Stimulated activated CD4-positive, alpha-beta T cell treated with anti-CD3 and anti-CD28 coated beads, Interleukin-2, amount 100 ng/mL, for 48 hours (primary cell): ENCODE measurements around the gene JMJD8.

Source experiments
- DNase-seq, 2 donors: peaks; one replicate each; pipeline ENCODE4 v3.0.0-alpha.2; 2020

The JMJD8 gene

DNA sequence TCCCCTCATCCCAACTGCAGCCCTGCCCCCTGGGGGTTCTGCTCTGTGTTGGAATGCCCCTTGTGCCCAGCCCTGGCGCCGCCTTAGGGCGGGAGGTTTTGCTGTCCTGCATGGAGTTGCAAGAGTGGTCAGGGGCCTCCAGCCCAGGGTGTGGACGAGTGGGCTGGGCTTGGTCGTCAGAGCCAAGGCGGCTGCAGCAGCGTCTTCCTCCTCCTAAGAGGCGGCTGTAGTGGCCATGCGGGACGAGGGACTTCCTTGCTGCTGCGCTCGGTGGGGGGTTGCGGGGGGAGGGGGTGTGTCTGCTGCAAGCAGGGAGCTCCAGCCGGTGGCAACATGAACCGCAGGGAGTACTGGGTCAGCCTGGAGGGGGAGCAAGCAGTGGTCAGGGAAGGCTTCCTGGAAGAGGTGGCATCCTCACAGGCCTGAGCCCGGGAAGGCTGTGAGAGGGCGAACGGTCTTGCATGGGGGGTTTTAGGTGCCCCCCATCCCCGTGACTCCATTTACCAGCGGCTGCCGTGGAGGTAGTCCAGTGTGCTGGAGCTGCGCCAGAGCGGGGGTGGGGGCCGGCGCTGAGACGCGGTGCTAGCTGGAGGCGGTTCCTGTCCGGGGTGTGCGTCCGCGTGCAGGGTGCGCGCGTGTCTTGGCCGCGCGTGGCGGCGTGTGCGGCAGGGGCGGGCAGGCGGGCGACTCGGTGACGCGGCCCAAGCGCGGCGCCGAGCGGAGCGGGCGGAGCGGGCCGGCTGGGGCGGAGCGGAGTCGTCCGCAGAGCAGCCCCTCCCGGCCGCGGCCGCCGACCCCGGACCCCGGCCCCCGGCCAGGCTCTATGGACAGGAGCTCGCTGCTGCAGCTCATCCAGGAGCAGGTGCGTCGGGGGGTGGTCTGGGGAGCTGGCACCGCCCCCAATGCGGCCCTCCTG, 8.9 kb downstream of the JMJD8 start, which contains the start of gene RHBDL1:
RHBDL1 (plus strand) TSS at position 704 of the 916 bp plus-strand sequence; CDS start at position 824, 120 bp downstream.
- no peak for DNase-seq

DNA sequence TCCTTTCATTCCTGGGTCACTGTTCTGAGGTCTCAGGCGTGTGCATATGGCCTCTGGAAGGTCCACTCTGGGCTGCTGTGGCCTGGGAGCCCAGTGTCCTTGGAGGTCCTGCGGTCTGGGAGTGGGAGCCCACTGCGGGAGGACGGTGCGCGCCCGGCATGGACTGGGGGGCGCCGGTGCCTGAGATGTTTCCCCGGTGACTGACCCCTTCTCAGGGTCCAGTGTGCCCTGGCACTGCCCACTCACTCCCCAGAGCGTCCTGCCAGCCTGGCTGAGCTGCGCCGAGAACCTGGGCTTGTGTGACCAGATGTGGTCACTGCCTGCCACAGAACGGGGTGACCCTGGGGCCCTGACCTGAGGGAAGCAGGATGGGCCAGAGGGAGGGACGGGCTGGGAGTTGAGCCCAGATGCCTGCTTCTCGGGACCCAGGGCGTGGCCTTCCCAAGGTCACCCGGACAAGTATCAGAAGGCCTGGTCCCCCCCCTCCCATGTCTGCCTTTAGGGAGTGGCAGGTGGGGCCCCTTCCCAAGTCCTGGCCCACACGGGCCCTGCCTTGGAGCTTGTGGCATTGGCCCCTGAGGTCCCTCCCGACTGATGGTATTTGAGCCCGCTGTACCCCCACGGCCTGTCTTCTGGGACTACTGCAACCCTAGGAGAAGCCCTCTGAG, 9.8 kb downstream of the JMJD8 start:
- no peak for DNase-seq

DNA sequence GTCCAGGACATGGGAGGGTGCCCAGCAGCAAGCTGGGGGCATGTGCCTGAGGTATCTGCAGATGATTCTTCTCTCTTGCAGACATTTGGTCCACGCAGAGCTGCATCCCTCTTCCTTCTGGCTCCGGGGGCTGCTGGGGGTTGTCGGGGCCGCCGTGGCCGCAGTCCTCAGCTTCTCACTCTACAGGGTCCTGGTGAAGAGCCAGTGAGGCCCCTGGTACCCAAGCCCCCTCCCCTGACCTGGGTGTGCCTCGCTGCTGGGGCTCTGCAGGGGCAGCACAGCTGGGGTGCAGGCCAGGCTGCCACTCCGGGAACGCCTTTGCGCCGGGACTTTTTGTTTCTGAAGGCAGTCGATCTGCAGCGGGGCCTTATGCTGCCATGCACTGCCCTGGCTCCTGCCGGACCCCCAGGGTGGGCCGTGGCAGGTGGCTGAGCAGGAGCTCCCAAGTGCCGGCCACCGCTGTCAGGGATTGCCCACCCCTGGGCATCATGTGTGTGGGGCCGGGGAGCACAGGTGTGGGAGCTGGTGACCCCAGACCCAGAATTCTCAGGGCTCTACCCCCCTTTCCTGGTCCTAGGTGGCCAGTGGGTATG, 10.6 kb downstream of the JMJD8 start:
- no peak for DNase-seq

DNA sequence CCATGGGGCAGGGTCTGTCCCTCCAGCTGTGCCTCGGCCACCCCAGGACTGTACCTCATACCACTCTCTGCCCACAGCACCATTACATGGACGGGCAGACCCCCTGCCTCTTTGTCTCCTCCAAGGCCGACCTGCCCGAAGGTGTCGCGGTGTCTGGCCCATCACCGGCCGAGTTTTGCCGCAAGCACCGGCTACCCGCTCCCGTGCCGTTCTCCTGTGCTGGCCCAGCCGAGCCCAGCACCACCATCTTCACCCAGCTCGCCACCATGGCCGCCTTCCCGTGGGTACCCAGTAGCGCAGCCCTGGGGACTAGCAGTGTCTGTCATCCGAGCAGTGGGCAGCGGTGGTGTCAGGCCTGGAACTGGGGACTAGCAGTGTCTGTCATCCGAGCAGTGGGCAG, 11.3 kb downstream of the JMJD8 start:
- DNase-seq, result no peak

DNA sequence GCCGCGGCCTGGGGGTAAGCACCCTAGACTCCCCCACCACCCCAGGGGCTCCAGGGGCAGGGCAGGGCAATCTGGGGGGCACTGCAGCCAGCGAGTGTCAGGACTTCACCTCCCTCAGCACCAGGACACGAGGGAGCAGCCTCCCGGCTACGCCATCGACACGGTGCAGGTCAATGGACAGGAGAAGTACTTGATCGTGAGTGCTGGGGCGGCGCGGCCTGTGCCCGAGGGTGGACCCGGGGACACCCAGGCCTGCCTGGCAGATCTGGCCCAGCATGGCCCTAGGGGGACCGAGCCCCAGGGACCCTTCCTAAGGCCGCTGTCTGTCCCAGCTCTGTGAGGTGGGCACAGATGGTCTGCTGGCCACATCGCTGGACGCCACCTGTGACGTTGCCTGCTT, 11.8 kb downstream of the JMJD8 start:
- DNase-seq, result no peak

DNA sequence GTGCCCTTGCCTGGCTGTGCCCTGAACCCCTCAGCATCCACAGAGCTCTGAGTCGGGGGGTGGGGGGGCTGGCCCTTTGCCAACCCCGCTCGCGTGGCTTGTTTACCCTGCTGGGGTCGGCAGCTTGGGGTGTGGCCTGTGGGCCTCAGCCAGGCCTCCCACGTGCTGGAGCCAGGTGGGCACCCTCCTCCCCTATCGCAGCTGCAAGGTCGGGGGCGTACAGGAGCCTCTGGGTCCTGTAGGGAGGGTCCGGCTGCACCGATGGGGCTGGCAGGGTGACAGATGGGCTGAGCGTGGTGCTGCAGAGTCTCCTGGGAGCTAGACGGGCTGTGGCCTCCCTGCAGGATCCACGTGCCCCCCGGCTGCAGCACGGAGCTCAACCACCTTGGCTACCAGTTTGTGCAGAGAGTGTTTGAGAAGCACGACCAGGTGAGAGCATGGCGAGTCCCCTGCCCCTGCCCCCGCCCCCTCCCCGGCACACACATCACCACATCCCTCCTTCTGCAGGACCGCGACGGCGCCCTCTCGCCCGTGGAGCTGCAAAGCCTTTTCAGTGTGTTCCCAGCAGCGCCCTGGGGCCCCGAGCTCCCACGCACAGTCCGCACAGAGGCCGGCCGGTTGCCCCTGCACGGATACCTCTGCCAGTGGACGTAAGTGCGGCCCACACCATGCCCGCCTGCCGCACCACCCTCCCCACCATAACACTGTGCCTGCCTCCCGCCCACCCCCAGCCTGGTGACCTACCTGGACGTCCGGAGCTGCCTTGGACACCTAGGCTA, 12.6 kb downstream of the JMJD8 start:
- DNase-seq, result no peak

DNA sequence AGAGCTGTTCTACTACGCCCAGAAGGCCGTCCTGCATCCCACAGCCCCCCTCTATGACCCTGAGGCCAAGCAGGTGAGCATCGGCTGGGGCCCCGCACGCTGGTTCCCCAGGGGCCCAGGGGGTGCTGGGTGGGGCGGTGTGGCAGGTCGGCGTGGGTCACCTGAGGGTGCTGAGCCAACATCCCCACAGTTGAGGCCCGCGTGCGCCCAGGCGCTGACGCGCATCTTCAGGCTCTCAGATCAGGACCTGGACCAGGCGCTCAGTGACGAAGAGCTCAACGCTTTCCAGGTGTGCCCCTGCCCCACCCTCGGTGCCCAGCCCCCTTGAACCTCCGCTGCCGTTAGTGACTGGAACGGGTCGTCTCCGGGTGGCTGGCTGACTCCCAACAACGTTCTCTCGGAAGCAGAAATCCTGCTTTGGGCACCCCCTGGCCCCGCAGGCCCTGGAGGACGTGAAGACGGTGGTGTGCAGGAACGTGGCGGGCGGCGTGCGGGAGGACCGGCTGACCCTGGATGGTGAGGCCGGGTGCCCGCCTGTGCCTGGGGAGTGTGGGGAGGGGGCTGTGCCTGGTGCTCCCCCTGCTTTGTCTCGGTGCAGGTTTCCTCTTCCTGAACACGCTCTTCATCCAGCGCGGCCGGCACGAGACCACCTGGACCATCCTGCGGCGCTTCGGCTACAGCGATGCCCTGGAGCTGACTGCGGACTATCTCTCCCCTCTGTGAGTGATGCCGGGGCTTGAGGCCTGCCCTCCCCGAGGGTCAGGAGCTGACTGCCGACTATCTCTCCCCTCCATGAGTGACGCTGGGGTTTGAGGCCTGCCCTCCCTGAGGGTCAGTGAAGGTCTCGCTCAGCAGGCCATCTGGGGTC, 13.4 kb downstream of the JMJD8 start:
- DNase-seq, result no peak

DNA sequence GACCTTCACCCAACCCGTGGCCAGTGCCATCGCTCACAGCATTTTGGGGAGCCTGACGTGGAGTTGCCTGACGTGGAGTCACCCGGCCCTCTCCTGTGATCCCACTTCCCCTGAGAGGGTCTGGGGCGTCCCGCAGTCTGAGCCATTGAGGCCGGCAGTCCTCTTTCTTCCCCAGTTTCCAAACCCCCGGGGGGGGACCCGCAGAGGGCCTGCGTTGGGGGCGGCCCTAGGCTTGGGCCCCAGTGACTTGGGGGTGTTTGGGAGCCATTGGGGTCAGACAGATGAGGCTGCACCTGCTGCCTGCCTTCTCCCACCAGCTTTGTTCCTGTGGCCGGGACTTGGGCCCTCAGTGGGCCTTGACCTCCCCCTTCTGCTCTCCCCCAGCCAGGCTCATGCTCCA, 14.5 kb downstream of the JMJD8 start:
- DNase-seq, result no peak

DNA sequence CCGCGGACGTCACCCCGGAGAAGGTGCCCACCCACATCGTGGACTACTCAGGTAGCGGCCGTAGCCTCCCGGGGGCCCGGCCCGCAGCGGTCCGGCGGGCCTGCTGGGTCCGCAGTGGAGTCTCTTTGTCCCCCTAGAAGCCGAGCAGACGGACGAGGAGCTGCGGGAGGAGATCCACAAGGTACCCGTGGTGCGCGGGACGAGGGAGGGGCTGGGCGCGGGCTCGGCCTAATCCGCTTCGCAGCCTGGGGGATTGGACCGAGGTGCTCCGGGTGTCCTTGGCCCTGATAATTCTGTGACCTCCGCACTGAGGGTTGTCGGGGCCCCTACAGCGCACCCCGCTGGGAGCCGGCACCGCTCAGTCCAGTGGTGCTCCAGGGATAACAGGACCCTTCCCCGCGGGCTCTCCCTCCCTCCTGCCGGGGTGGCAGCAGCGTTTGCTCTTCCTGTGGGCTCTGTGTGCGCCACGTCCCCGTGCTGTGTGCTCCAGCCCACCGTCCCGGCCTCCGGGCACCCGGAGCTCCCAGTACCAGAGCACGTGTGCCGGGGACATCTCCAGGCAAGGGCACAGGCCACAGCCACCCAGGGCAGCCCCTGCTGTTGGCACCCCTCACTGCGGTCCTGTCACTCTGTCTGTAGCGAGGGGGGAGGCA, 15.5 kb downstream of the JMJD8 start:
- no peak for DNase-seq

DNA sequence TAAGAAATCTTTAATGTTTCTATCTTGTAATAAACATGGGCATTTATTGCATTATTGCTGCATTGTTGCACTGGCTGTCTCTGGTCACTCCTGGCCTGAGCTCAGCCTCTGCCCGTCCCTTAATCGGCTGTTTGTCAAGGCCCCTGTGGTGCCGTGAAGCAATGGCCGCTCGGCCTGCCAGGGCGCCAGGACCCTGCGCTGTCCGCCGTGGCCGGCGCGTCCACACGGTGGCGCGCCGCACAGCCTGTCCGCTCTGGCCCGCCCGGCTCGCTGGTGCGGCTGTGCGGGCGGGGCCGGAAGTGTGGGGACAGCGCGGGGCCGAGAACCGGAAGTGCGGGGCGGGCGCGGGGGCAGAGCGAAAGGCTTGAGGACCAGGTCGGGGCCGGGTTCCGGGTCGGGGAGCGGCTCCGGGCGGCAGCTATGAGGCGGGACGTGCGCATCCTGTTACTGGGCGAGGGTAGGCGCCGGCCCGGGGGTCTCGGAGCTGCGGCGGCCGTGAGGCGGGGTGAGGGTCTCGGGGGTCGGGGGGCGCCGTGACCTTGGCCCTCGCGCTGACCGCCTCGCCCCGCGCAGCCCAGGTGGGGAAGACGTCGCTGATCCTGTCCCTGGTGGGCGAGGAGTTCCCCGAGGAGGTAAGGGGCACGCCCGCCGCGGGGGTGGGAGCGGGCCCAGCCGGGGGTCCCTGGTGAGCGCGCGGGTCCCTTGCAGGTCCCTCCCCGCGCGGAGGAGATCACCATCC, 16.2 kb downstream of the JMJD8 start, which contains the start of gene RHOT2:
RHOT2 (plus strand) TSS at position 353 of the 739 bp plus-strand sequence; CDS start at position 421, 68 bp downstream.
- peak; percentile 94 to 96 for DNase-seq

DNA sequence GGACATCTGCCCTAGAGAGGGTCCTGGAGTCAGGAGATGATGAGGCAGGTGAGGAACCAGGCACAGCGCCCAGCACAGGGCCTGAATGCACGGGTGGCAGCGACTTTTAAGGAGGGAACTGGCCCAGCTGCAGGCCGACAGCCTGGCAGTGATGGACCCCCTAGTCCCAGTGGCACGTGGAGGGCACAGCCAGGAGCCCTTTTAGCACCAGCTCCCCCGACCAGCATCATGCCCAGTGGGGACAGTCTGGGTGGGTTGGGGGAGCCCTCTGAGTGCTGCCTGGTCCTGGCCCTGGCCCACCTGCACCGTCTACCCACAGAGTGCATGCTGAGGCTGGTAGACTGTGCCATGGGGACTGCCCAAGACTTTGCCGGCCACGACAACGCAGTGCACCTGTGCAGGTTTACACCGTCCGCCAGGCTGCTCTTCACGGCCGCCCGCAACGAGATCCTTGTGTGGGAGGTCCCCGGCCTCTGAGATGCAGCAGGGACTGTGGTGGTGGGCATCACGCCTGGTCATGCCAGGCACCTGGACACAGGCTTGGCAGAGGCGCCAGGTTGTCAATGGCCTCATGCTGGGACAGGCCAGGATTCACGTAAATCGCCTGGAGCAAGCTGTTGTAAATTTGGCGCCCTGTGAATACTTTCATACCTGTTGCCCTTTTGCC, 16.9 kb downstream of the JMJD8 start:
- no peak for DNase-seq

DNA sequence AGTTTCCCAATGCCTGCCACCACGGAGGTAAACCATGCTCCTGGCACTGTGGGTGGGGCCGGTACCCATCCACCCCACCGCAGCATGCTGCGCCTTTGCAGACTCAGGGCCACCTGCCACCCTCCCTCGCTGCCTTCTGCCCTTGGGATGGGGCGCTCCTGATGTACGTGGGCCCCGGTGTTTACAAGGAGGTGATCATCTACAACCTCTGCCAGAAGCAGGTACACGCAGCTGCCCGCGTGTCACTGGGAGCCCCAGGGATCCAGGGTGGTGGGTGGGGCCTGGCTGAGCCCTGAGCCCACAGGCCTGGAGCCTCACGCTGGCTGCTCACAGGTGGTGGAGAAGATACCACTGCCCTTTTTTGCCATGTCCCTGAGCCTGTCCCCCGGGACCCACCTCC, 17.6 kb downstream of the JMJD8 start:
- DNase-seq, result no peak

DNA sequence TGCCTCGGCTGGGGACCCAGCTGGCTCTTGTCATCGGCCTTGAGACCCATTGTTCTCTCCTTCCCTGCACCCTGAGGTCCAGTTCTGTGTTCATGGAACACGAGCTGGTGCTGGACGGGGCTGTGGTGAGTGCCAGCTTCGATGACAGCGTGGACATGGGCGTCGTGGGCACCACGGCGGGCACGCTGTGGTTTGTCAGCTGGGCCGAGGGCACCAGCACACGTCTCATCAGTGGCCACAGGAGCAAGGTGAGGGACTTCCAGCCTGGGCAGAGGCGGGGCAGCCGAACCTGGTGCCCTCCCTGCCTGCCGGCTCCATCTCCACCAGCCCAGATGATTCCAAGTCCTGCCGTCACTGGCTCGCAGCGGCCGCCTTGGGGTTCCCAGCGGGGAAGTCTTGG, 21.5 kb downstream of the JMJD8 start:
- no peak for DNase-seq

DNA sequence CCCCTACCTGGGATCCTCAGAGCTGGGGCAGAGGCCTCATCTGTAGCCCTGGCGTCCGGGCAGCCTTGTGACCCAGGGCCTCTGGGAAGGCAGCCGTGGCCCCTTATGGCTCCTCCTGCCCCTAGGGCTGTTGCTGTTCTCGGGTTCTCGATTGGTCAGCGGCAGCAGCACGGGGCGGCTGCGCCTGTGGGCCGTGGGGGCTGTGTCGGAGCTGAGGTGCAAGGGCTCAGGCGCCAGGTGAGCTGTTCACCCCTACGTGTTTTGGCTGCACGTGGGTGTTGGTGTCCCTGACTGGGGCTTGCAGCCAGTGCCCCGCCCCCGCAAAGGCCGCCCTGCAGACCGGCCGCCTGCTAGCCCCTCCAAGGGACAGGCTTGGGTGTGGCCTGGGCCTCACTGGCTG, 22.0 kb downstream of the JMJD8 start:
- DNase-seq, result no peak

DNA sequence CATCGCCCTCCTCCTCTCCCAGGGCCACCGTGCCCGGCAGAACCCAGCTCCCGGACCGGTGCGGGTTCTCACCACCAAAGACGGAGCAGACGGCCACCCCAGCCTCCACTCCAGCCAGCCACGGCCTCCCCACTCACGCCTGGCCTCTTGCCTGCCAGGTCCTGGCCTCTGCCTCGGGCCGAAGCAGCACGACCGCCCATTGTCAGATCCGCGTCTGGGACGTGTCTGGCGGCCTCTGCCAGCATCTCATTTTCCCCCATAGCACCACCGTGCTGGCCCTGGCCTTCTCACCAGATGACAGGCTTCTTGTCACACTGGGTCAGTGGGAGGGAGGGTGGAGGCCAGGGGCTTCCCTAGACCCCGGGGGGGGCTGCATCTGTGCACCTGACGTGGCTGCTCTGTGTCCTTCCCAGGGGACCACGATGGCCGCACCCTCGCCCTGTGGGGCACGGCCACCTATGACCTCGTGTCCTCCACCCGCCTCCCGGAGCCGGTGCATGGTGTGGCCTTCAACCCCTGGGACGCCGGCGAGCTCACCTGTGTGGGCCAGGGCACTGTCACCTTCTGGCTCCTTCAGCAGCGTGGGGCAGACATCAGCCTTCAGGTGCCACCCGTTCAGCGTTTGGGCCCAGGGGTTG, 22.8 kb downstream of the JMJD8 start:
- DNase-seq, result no peak

DNA sequence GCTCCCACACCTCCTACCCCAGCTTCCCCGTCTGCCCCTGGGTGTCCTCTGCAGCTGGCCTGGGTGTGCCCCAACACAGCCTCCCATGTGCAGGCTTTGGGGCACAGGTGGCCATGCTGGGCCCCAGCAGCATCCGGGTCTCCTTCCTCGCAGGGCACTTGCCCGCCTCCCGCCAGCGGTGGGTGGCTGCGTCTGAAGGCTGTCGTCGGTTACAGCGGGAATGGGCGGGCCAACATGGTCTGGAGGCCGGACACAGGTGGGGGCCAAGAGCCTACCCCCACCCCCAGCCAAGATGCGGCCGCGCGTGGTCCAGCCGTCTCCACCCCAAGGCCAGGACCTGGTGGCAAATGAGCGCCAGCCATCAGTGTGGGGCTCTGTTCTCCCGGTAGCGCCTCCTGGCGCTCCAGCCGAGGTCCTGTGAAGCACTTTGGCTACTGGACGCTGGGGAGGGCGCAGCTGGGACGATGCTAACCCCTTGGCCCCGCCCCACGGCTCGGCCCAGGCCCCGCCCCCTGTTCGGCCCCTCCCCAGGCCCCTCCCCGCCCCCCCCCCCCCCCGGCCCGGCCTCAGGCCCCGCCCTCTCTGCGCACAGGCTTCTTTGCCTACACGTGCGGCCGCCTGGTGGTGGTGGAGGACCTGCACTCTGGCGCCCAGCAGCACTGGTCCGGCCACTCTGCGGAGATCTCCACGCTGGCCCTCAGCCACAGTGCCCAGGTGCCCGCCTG, 23.5 kb downstream of the JMJD8 start:
- DNase-seq, result peak; percentile 56 to 65

DNA sequence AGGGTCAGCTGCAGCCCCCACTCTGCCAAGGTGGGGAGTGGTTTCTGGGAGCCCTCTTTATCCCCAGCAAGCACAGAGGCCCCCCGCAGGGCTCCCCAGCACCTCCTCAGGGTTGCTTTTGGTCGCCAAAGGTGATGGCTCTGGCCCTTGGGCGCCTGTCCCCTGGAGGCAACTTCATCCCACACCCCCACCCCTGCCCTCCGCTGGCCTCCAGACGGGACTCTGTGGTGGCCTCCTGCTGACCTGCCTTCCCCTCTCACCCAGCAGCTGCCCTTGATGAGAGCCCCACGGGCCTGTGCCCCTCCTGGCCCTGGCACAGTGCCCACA, 24.0 kb downstream of the JMJD8 start:
- no peak for DNase-seq

DNA sequence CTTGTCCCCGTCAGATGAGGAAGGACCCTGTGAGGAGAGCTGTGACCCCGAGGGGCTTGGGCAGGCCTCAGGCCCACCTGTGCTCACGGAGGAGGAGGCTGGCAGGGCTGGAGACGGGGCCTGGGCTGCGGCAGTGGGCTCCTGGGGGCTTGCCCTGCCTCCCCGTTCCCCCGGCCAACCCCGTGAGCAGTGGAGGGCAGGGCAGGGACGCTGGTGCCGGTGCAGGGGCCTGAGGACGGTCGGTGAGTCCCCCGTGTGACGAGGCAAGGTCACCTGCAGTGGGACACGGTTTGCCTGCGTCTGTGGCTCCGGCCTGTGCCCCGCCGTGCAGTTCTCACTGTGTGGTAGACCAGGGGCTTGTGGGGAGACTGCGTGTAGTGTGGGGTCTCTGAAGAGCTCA, 24.5 kb downstream of the JMJD8 start:
- DNase-seq, result no peak
